Measurements from ENCODE around the gene NPB. TPM values are rescaled to one million over a fixed set of nuclear protein-coding genes. Genes with fewer than 3 reads are reported as not detected.

The NPB gene
- polyA plus RNA-seq, 1 of the 3 experiments (the other 2 are of a cell fraction) = 2.4 TPM

DNA sequence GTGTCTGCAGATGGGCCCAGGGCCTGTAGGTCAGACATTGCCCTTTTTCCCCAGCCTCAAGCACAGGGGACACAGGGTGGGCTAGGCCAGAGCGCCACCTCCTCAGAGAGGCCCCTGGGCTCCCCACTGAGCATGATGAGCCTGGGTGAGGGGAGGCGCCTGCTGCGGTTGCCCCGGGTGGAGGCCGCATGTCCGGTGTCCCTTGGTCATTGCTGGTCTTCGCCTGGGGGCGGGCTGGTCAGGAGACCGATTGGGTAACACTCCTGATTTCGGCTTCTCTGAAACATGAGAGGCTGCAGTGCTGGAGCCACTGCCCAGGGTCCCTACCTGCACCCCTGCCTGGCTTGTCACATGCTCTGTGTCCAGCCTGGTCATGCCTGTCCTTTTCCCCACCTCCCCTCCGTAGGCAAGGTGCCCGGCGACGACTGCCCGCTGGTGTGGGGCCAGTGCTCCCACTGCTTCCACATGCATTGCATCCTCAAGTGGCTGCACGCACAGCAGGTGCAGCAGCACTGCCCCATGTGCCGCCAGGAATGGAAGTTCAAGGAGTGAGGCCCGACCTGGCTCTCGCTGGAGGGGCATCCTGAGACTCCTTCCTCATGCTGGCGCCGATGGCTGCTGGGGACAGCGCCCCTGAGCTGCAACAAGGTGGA lies 2.4 kb upstream of the NPB start:
- Histone ChIP-seq H3K9ac (no peak overlapping the region), H3K36me3 (replicated peaks in 1 of 2; ENCODE audit: control insufficient read depth in 1 of 2, insufficient read depth in 2 of 2, low read length in 1 of 2) (peaks cover 28 to 36% of the 10 kb centered on the region in 2 experiments), H2AFZ (ENCODE audit: low read depth) (no peak overlapping the region), H3K9me3 (no peaks in the 10 kb centered on the region), H4K20me1 (ENCODE audit: insufficient read depth) (peaks cover 8% of the 10 kb centered on the region; the same call in 1 of the 2 replicates), H3K27me3 (ENCODE audit: insufficient read depth) (no peaks in the 10 kb centered on the region), H3K4me3 (ENCODE audit: low read depth in 2 of 2, low read length in 1 of 2) (no peak overlapping the region), H3K9me2 (no peaks in the 10 kb centered on the region), H3K4me1 (ENCODE audit: control insufficient read depth in 1 of 2, insufficient read depth in 2 of 2, low read depth in 1 of 2, low read length in 1 of 2) (peaks cover 3 to 10% of the 10 kb centered on the region in 2 experiments; a peak in 1 of 4 replicates), H3F3A (replicated peaks; ENCODE audit: insufficient read depth) (peaks cover 40% of the 10 kb centered on the region), H3K27ac (ENCODE audit: low read depth in 2 of 2, low read length in 1 of 2) (no peak overlapping the region), H3K4me2 (no peak overlapping the region), H3K79me2 (ENCODE audit: insufficient read depth) (peaks cover 16% of the 10 kb centered on the region)
- no peak for DNase-seq
- TF ChIP-seq MXI1 (IDR thresholded peaks at IDR 0.05; ENCODE audit: low read depth, low read length) (no peak), RAD21 (IDR thresholded peaks at IDR 0.05; ENCODE audit: low read length) (no peak), CHD2 (IDR thresholded peaks at IDR 0.05; ENCODE audit: low read length, partially characterized antibody) (no peak), SIN3A (IDR thresholded peaks at IDR 0.05; ENCODE audit: borderline replicate concordance, low read depth, low read length) (no peak), ELF1 (IDR thresholded peaks at IDR 0.05) (no peak), TEAD4 (IDR thresholded peaks at IDR 0.05; ENCODE audit: borderline replicate concordance, insufficient read depth) (no peak), PBX3 (IDR thresholded peaks at IDR 0.05) (no peak), FOXJ3 (CRISPR knock-in tag; IDR thresholded peaks at IDR 0.05) (no peak), NRF1 (IDR thresholded peaks at IDR 0.05; ENCODE audit: low read depth, low read length) (no peak), TCF12 (IDR thresholded peaks at IDR 0.05) (no peak), MEF2A (IDR thresholded peaks at IDR 0.05; ENCODE audit: borderline replicate concordance, low read depth) (no peak), SMC3 (IDR thresholded peaks at IDR 0.05; ENCODE audit: low read depth, low read length) (no peak), EP300 (IDR thresholded peaks at IDR 0.05; ENCODE audit: borderline replicate concordance in 1 of 2, low read depth in 1 of 2, low read length in 1 of 2) (no peak), EZH2phosphoT487 (IDR thresholded peaks at IDR 0.05; ENCODE audit: borderline replicate concordance, low read depth) (no peak), YY1 (IDR thresholded peaks at IDR 0.05; ENCODE audit: low read depth) (no peak)
- TF ChIP-seq, protein P1, sequence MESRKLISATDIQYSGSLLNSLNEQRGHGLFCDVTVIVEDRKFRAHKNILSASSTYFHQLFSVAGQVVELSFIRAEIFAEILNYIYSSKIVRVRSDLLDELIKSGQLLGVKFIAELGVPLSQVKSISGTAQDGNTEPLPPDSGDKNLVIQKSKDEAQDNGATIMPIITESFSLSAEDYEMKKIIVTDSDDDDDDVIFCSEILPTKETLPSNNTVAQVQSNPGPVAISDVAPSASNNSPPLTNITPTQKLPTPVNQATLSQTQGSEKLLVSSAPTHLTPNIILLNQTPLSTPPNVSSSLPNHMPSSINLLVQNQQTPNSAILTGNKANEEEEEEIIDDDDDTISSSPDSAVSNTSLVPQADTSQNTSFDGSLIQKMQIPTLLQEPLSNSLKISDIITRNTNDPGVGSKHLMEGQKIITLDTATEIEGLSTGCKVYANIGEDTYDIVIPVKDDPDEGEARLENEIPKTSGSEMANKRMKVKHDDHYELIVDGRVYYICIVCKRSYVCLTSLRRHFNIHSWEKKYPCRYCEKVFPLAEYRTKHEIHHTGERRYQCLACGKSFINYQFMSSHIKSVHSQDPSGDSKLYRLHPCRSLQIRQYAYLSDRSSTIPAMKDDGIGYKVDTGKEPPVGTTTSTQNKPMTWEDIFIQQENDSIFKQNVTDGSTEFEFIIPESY (IDR thresholded peaks at IDR 0.05; ENCODE audit: borderline replicate concordance, low read depth) = no peak
- TF ChIP-seq, protein P2, sequence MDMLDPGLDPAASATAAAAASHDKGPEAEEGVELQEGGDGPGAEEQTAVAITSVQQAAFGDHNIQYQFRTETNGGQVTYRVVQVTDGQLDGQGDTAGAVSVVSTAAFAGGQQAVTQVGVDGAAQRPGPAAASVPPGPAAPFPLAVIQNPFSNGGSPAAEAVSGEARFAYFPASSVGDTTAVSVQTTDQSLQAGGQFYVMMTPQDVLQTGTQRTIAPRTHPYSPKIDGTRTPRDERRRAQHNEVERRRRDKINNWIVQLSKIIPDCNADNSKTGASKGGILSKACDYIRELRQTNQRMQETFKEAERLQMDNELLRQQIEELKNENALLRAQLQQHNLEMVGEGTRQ (IDR thresholded peaks at IDR 0.05; ENCODE audit: borderline replicate concordance, low read depth, low read length) = no peak
- TF ChIP-seq, protein P3, sequence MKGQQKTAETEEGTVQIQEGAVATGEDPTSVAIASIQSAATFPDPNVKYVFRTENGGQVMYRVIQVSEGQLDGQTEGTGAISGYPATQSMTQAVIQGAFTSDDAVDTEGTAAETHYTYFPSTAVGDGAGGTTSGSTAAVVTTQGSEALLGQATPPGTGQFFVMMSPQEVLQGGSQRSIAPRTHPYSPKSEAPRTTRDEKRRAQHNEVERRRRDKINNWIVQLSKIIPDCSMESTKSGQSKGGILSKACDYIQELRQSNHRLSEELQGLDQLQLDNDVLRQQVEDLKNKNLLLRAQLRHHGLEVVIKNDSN (IDR thresholded peaks at IDR 0.05; ENCODE audit: borderline replicate concordance, low read depth) = no peak
- POLR2A ChIA-PET = interaction anchor here (0.9 to 1.4 kb wide), 2 partner anchors 31 to 32 kb away, joined by 3 read pairs; no protein-coding TSS in a partner anchor
- WGBS (ENCODE audit: low lambda C conversion rate) = 97% methylated on average over 18 of the region's 22 CpGs
- CTCF ChIA-PET = no interaction called here
